Kidney (tissue), 14 donors: Measurements from ENCODE around the gene NAPG. TPM values are rescaled to one million over a fixed set of nuclear protein-coding genes. Genes with fewer than 3 reads are reported as not detected.

Experiments used
- DNase-seq, 5 donors: peaks; one replicate each; pipeline ENCODE4 v3.0.0-alpha.2; 2013 to 2020
- FAIRE-seq: peaks from 2 replicates; lab custom pipeline; 2012; peaks lifted over from hg19 to GRCh38; lab: Jason Lieb, UNC
- H3K27ac ChIP-seq, 2 donors: one replicate each; pipeline ENCODE4 v1.7.0; 2013; ENCODE audit warnings: low read depth in 2 of 2, low read length in 2 of 2, inconsistent platforms in 1 of 2
- H3K27me3 ChIP-seq: one replicate; pipeline ENCODE4 v1.7.1; 2013; ENCODE audit warnings: low read length, inconsistent platforms; ENCODE audit not compliant: control insufficient read depth, insufficient read depth
- H3K36me3 ChIP-seq, 3 donors: one replicate each; pipeline versions ENCODE4 v1.7.0 to v1.7.1; 2013; ENCODE audit warnings: low read length in 3 of 3, control low read depth in 1 of 3, inconsistent platforms in 1 of 3; ENCODE audit not compliant: insufficient read depth in 3 of 3, control insufficient read depth in 2 of 3
- H3K4me1 ChIP-seq, 3 donors: one replicate each; pipeline versions ENCODE4 v1.7.0 to v1.7.1; 2013; ENCODE audit warnings: low read length in 3 of 3, inconsistent platforms in 1 of 3, low read depth in 1 of 3; ENCODE audit not compliant: control insufficient read depth in 2 of 3, insufficient read depth in 2 of 3
- H3K4me3 ChIP-seq, 3 donors: one replicate each; pipeline versions ENCODE4 v1.7.0 to v1.8.1; 2013; ENCODE audit warnings: low read length in 3 of 3, control low read depth in 1 of 3, inconsistent platforms in 1 of 3
- H3K9ac ChIP-seq, 3 donors: one replicate each; pipeline versions ENCODE4 v1.7.0 to v1.7.1; 2013; ENCODE audit warnings: low read length in 3 of 3, control low read depth in 1 of 3, inconsistent platforms in 1 of 3
- H3K9me3 ChIP-seq, 3 donors: one replicate each; pipeline versions ENCODE4 v1.7.0 to v1.7.1; 2013; ENCODE audit warnings: low read length in 3 of 3, control low read depth in 1 of 3, inconsistent platforms in 1 of 3; ENCODE audit not compliant: control insufficient read depth in 2 of 3, insufficient read depth in 1 of 3
- intact Hi-C: fragments of 100-400 bp; cut with DNase I; formaldehyde crosslinking; loops from one replicate; pipeline ENCODE4 v1.11.1; 2022
- polyA plus RNA-seq: library from polyadenylated mRNA; stranded (reverse); fragments of 350-450 nt; fragmentation: Illumina TruSeq; extraction: RNeasy Lipid Tissue Mini Kit (QIAGEN cat#74804); gene quantifications from one replicate; pipeline ENCODE4 v1.2.3, GENCODE V29; 2014; ENCODE audit warnings: low read depth, low replicate concordance; ENCODE audit not compliant: insufficient read depth
- total RNA-seq: library from RNA; stranded (reverse); fragmentation: NEBNext Ultra II Directional; extraction: Animal tissue kit (Norgen Biotek cat#: 25700); gene quantifications from one replicate; pipeline ENCODE4 v1.2.1, GENCODE V29; 2021
- TF ChIP-seq, protein P1 (sequence below): IDR thresholded peaks from 3 replicates; pipeline ENCODE4 v1.5.1; 2012; ENCODE audit warnings: mild to moderate bottlenecking, moderate library complexity, borderline replicate concordance; ENCODE audit not compliant: insufficient read depth; ENCODE audit errors: extremely low read depth
- donor health status: control.
- donor health status: control.
- donor health status: control.
- donor health status: control.
- donor health status: control.
- donor health status: DM: yes; HTN: yes; CAD: no.
- donor health status: Normal renal cell carcinoma (clear cell type).

Gene NAPG
- total and polyA plus RNA-seq, 2 donors from 2014 or later = 15.0 to 39.4 TPM

DNA sequence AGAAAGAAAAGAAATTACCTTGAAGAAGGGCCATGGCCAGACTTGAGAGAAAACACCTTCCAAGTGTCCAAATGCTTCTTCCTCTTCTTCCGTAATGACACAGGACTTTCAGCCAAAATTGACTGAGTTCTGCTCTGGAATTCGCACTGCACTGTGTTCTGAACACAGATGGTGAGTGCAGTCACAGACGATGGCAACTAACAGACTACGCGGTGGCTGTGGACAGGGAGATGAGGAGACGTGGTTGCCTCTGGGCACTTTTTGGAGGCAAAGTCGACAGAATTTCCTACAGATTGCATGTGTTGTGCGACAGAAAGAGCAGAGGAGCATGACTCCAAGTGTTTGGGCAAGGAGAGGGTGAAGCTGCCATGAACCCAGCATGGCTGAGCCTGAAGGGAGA lies 4.3 kb upstream of the NAPG start:
- no peak for FAIRE-seq
- Histone ChIP-seq H3K4me3 (no peak overlapping the region), H3K36me3 (no peaks in the 10 kb centered on the region), H3K9ac (no peak overlapping the region), H3K4me1 (peaks cover 0 to 11% (median 6%) of the 10 kb centered on the region in 3 donors), H3K9me3 (no peaks in the 10 kb centered on the region), H3K27me3 (no peaks in the 10 kb centered on the region), H3K27ac (no peak overlapping the region)
- DNase-seq = no peak
- intact Hi-C loops = no loop called here
- TF ChIP-seq, protein P1, sequence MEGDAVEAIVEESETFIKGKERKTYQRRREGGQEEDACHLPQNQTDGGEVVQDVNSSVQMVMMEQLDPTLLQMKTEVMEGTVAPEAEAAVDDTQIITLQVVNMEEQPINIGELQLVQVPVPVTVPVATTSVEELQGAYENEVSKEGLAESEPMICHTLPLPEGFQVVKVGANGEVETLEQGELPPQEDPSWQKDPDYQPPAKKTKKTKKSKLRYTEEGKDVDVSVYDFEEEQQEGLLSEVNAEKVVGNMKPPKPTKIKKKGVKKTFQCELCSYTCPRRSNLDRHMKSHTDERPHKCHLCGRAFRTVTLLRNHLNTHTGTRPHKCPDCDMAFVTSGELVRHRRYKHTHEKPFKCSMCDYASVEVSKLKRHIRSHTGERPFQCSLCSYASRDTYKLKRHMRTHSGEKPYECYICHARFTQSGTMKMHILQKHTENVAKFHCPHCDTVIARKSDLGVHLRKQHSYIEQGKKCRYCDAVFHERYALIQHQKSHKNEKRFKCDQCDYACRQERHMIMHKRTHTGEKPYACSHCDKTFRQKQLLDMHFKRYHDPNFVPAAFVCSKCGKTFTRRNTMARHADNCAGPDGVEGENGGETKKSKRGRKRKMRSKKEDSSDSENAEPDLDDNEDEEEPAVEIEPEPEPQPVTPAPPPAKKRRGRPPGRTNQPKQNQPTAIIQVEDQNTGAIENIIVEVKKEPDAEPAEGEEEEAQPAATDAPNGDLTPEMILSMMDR = no peak

DNA sequence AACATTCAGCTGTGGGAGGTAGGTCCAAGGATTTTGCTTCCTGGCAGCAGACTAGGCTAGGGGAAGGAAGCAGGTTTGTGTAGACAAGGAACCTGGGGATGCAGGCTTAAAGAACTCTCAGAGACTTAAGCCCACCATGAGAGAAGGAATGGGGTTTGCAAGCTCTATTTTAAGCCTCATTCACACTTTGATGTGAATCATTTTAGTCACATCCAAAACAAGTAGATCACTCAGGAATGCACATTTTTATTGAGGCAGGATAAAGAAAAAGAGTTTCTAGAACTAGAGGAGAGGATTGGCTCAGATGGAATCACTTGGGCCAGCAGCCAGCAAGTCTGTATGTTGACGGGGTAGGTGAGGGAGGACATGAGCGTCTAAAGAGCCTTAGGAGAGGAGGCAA lies 3.3 kb upstream of the NAPG start:
- DNase-seq (no peak), FAIRE-seq (no peak)
- TF ChIP-seq, protein P1 = no peak
- H3K27ac ChIP-seq = no peak overlapping the region
- no peaks in the 10 kb centered on the region for H3K27me3 ChIP-seq
- H3K9me3 ChIP-seq = no peaks in the 10 kb centered on the region
- no peaks in the 10 kb centered on the region for H3K36me3 ChIP-seq
- no peak overlapping the region for H3K9ac ChIP-seq
- H3K4me3 ChIP-seq = no peak overlapping the region
- peaks cover 0 to 17% (median 6%) of the 10 kb centered on the region in 3 donors for H3K4me1 ChIP-seq
- intact Hi-C loops = no loop called here

DNA sequence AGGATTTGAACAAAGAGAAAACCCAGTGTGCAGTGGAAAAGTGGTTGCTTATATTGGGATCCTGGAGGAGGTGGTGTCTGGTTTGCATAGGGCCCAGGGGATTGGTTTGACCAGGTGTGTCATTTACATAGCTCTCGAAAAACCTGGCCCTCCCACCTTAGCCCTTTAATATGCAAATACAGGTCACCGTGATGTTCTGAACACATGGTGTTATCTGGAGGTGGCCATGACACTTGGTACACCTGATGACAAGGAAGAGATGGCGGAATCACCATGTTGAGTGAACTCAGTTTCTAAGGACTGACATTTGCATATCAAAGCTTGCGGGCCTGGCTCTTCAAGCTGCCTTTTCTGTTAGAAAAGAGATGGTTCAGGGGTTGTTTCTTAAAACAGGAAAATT lies 2.3 kb upstream of the NAPG start:
- DNase-seq = no peak
- FAIRE-seq = no peak
- no peak overlapping the region for H3K9ac ChIP-seq
- H3K4me3 ChIP-seq = no peak overlapping the region
- H3K27me3 ChIP-seq = no peaks in the 10 kb centered on the region
- no peaks in the 10 kb centered on the region for H3K36me3 ChIP-seq
- peaks cover 0 to 18% (median 6%) of the 10 kb centered on the region in 3 donors for H3K4me1 ChIP-seq
- no peak overlapping the region for H3K27ac ChIP-seq
- intact Hi-C loops = no loop called here
- H3K9me3 ChIP-seq = no peaks in the 10 kb centered on the region
- TF ChIP-seq, protein P1 = no peak
